ENCODE results near the gene PUDP.

DNA sequence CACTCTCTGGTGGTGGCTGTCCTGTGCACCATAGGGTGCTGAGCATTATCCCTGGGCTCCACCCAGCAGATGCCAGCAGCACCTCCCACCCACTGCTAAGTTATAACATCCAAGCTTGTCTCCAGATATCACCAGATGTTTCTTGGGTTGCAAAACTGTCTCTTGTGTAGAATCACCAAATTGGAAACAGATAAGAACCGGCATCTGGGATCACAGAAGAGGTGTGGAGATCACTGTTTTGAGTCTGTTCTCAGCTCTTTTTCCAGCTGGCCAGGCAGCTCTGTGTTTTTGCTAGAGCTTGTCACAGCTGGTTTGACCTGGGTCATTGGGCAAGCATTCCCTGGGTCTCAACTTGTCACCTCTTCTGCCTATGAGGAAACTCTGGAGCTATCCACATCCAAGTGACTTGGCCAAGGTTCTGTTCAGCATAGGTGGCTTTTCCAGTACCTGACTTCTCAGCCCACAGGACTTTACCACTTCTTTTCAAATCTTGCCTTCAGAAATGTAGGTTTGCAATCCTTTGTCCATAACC lies 15.3 kb upstream of the PUDP start:
- TF ChIP-seq, protein P1, sequence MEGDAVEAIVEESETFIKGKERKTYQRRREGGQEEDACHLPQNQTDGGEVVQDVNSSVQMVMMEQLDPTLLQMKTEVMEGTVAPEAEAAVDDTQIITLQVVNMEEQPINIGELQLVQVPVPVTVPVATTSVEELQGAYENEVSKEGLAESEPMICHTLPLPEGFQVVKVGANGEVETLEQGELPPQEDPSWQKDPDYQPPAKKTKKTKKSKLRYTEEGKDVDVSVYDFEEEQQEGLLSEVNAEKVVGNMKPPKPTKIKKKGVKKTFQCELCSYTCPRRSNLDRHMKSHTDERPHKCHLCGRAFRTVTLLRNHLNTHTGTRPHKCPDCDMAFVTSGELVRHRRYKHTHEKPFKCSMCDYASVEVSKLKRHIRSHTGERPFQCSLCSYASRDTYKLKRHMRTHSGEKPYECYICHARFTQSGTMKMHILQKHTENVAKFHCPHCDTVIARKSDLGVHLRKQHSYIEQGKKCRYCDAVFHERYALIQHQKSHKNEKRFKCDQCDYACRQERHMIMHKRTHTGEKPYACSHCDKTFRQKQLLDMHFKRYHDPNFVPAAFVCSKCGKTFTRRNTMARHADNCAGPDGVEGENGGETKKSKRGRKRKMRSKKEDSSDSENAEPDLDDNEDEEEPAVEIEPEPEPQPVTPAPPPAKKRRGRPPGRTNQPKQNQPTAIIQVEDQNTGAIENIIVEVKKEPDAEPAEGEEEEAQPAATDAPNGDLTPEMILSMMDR (IDR thresholded peaks at IDR 0.05; ENCODE audit: low read depth, low read length, missing input control), result no peak
- TF ChIP-seq RXRA (IDR thresholded peaks at IDR 0.05) (no peak), ATF3 (IDR thresholded peaks at IDR 0.05) (no peak), RAD21 (IDR thresholded peaks at IDR 0.05) (no peak), ZBTB33 (IDR thresholded peaks at IDR 0.05) (no peak), JUND (IDR thresholded peaks at IDR 0.05) (no peak), MAX (IDR thresholded peaks at IDR 0.05) (no peak), TAF1 (conservative IDR thresholded peaks at IDR 0.05) (no peak), GABPA (IDR thresholded peaks at IDR 0.05 in 1 of 2, conservative IDR thresholded peaks at IDR 0.05 in 1 of 2) (no peak), YY1 (IDR thresholded peaks at IDR 0.05) (no peak), SP1 (IDR thresholded peaks at IDR 0.05) (no peak)
- TF ChIP-seq, protein P2, sequence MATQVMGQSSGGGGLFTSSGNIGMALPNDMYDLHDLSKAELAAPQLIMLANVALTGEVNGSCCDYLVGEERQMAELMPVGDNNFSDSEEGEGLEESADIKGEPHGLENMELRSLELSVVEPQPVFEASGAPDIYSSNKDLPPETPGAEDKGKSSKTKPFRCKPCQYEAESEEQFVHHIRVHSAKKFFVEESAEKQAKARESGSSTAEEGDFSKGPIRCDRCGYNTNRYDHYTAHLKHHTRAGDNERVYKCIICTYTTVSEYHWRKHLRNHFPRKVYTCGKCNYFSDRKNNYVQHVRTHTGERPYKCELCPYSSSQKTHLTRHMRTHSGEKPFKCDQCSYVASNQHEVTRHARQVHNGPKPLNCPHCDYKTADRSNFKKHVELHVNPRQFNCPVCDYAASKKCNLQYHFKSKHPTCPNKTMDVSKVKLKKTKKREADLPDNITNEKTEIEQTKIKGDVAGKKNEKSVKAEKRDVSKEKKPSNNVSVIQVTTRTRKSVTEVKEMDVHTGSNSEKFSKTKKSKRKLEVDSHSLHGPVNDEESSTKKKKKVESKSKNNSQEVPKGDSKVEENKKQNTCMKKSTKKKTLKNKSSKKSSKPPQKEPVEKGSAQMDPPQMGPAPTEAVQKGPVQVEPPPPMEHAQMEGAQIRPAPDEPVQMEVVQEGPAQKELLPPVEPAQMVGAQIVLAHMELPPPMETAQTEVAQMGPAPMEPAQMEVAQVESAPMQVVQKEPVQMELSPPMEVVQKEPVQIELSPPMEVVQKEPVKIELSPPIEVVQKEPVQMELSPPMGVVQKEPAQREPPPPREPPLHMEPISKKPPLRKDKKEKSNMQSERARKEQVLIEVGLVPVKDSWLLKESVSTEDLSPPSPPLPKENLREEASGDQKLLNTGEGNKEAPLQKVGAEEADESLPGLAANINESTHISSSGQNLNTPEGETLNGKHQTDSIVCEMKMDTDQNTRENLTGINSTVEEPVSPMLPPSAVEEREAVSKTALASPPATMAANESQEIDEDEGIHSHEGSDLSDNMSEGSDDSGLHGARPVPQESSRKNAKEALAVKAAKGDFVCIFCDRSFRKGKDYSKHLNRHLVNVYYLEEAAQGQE (IDR thresholded peaks at IDR 0.05), result no peak

Measured in liver (tissue), 3 donors.